Testis (tissue), 2 donors: ENCODE results near the gene PCNX4.

Experiments used
- POLR2A ChIP-seq: fragments of 450-650 bp; IDR thresholded peaks from one replicate; pipeline ENCODE4 v1.6.1; 2017; ENCODE audit warnings: antibody characterized with exemption, mild to moderate bottlenecking, moderate library complexity
- TF ChIP-seq, protein P1 (sequence below), 3 experiments: fragments of 450-650 bp in 2 of 3; fragments of 200-600 bp in 1 of 3; sonication (generic) in 1 of 3; IDR thresholded peaks; one replicate each; pipeline ENCODE4 v1.5.1; 2016 to 2019; ENCODE audit warnings: antibody characterized with exemption in 3 of 3, mild to moderate bottlenecking in 2 of 3, moderate library complexity in 1 of 3

DNA sequence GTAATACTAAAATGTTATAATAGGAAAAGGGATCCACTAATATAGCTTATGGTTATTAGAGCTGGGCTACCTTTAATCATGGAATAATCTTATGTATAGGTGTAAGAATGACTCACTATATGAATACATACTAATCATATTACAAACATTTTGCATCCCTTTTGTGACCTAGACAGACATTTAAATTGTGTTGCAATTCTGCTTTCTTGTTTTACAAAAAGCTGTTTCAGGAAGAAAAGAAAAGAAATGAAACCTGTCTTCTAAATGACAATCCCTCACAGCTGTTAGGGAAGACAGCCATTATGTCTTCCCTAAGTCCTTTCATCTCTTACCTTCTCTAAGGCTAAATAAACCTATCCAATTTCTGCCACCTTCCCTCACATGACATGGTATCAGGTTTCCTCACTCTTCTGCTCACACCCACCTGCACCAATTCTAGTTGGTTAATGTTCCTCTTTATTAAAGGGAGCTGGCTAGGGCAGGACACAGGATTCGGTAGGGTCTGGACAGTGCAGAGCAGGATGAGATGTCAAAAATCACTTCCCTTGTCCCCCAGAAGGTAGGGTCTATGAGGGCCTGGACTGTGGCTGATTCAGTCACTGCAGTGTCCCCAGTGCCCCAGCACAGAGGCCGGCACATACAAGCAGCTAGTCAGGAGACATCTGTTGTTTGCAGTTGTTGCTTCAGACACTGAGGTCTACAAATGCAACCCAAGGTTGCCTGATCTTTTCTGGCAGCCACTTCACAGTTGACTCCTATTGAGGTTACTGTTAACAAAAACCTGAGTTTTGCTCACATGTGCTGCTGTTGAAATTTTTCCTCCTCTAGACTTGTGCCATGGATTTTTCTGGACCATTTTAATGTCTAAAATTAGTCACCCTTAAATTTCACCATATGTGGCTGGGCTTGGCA is 69.7 kb downstream of the PCNX4 start:
- TF ChIP-seq, protein P1, sequence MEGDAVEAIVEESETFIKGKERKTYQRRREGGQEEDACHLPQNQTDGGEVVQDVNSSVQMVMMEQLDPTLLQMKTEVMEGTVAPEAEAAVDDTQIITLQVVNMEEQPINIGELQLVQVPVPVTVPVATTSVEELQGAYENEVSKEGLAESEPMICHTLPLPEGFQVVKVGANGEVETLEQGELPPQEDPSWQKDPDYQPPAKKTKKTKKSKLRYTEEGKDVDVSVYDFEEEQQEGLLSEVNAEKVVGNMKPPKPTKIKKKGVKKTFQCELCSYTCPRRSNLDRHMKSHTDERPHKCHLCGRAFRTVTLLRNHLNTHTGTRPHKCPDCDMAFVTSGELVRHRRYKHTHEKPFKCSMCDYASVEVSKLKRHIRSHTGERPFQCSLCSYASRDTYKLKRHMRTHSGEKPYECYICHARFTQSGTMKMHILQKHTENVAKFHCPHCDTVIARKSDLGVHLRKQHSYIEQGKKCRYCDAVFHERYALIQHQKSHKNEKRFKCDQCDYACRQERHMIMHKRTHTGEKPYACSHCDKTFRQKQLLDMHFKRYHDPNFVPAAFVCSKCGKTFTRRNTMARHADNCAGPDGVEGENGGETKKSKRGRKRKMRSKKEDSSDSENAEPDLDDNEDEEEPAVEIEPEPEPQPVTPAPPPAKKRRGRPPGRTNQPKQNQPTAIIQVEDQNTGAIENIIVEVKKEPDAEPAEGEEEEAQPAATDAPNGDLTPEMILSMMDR (IDR thresholded peaks at IDR 0.05) = no peak
- no peak for TF ChIP-seq POLR2A
